ENCODE data around the gene TFAP2C. TPM values are rescaled to one million over a fixed set of nuclear protein-coding genes. Genes with fewer than 3 reads are reported as not detected.

Gene TFAP2C
- total and polyA plus RNA-seq, 7 donors: 0.99 to 5.3 (median 3.5) TPM; not detected in 2

DNA sequence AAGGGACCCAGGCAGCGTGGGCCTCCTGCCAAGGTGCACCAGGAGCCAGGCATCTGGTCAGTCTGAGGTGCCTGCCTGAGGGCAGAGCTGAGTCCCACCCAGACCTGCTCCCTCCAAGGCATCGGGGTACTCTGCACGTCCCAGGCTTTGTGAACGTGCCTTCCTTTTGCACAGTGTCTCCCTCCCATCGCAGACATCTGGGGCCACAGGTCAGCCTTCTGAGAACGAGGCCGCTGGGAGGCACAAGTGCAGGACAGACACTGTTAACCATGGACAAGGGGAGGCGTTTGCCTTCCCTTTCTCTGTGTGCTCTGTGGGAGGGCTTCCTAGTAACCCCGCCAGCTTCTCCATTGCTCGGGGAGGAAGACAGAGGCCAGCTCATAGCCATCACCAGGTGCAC, 47.6 kb downstream of the TFAP2C start:
- Histone ChIP-seq H3K36me3 (no peaks in the 10 kb centered on the region), H3K27ac (no peak overlapping the region), H3K9me3 (no peaks in the 10 kb centered on the region), H3K4me1 (no peaks in the 10 kb centered on the region), H3K27me3 (no peaks in the 10 kb centered on the region), H3K4me3 (no peak overlapping the region)
- no peak for DNase-seq
- intact Hi-C loops (cut with DNase I): no loop called here
- TF ChIP-seq POLR2A (IDR thresholded peaks at IDR 0.05): no peak
- no peak for TF ChIP-seq POLR2AphosphoS5 (IDR thresholded peaks at IDR 0.05)
- TF ChIP-seq, protein P1, sequence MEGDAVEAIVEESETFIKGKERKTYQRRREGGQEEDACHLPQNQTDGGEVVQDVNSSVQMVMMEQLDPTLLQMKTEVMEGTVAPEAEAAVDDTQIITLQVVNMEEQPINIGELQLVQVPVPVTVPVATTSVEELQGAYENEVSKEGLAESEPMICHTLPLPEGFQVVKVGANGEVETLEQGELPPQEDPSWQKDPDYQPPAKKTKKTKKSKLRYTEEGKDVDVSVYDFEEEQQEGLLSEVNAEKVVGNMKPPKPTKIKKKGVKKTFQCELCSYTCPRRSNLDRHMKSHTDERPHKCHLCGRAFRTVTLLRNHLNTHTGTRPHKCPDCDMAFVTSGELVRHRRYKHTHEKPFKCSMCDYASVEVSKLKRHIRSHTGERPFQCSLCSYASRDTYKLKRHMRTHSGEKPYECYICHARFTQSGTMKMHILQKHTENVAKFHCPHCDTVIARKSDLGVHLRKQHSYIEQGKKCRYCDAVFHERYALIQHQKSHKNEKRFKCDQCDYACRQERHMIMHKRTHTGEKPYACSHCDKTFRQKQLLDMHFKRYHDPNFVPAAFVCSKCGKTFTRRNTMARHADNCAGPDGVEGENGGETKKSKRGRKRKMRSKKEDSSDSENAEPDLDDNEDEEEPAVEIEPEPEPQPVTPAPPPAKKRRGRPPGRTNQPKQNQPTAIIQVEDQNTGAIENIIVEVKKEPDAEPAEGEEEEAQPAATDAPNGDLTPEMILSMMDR (IDR thresholded peaks at IDR 0.05): no peak
- no peak for TF ChIP-seq EP300 (IDR thresholded peaks at IDR 0.05)
- WGBS, 2 donors: 61 to 63% methylated on average over 10 of the region's 10 CpGs

DNA sequence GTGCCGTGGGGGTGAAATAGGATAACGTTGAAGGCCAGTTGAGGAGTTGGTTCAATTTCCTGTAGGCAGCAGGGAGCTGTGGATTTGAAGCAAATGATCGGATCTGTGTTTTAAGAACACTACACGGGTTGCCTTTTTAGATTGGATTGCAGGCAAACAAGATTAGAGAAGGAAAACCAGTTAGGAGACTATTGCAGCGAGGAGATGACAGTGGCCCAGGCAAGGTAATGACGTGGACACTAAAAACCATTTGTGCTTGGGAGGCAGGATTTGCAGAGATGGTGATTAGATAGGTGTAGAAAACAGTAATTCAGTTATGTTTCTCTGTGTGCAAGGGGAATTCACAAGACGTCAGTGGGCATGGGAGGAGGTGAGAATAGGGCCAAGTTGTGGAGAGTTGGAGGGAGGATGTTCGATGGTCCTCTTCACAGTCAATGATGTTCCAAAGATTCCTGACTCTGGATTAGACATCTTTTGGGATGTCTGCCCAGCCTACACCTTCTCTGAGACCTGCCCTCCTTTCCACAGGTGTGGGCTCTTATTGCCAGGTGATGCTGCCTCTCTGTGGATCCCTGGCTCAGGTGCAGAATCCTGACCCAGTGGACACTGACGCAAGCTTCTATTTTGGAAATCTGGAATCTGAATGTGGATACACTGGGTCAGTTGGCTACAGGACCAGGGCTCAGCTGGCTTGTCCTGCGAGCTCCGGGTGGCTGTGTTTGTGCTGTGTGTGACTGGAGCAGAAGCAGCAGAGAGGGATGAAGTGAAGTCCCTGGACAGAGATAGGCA, 54.2 kb downstream of the TFAP2C start:
- TF ChIP-seq EP300 (IDR thresholded peaks at IDR 0.05) (no peak), POLR2AphosphoS5 (IDR thresholded peaks at IDR 0.05) (no peak), POLR2A (IDR thresholded peaks at IDR 0.05) (no peak)
- TF ChIP-seq, protein P1 (IDR thresholded peaks at IDR 0.05): no peak
- intact Hi-C loops (cut with DNase I): no loop called here
- no peak for DNase-seq
- Histone ChIP-seq H3K27ac (no peak overlapping the region), H3K4me3 (no peak overlapping the region), H3K4me1 (no peaks in the 10 kb centered on the region), H3K9me3 (no peaks in the 10 kb centered on the region), H3K36me3 (no peaks in the 10 kb centered on the region), H3K27me3 (no peaks in the 10 kb centered on the region)
- 54 to 63% methylated on average over 11 of the region's 11 CpGs for WGBS, 2 donors

DNA sequence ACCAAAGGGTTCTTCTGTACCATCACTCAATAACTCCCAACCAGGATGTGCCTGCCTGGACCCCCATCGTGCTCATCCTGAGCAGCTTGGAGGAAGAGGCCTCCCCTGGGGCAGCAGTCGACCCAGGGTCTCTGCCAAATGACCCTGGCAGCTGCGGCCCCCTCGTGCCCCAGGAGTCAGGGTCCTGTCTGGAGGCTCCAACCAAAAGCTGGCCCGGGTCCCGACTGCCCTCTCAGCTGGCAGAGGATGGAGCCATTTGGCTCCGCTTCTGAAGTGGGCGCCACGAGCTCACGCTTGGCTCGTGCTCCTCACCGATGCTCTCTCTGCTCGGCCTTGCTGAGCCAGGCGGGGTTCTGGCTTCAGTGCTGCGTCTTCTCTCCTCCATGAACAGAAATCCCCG, 56.8 kb downstream of the TFAP2C start:
- Histone ChIP-seq H3K4me3 (no peak overlapping the region), H3K27me3 (no peaks in the 10 kb centered on the region), H3K4me1 (no peaks in the 10 kb centered on the region), H3K27ac (no peak overlapping the region), H3K36me3 (no peaks in the 10 kb centered on the region), H3K9me3 (no peaks in the 10 kb centered on the region)
- 75 to 83% methylated on average over 16 of the region's 16 CpGs for WGBS, 2 donors
- intact Hi-C loops (cut with DNase I): no loop called here
- TF ChIP-seq EP300 (IDR thresholded peaks at IDR 0.05) (no peak), POLR2AphosphoS5 (IDR thresholded peaks at IDR 0.05) (no peak), POLR2A (IDR thresholded peaks at IDR 0.05) (no peak)
- TF ChIP-seq, protein P1 (IDR thresholded peaks at IDR 0.05): no peak
- DNase-seq: no peak

GRCh38 chr20:56687061-56687460, 58.0 kb downstream of the TFAP2C start:
- intact Hi-C loops (cut with DNase I): no loop called here
- TF ChIP-seq EP300 (IDR thresholded peaks at IDR 0.05): no peak
- DNase-seq: no peak
- no peaks in the 10 kb centered on the region for H3K27me3 ChIP-seq
- no peaks in the 10 kb centered on the region for H3K9me3 ChIP-seq
- H3K36me3 ChIP-seq: no peaks in the 10 kb centered on the region
- H3K27ac ChIP-seq: no peak overlapping the region
- 87 to 90% methylated on average over 7 of the region's 7 CpGs for WGBS, 2 donors
- H3K4me1 ChIP-seq: no peaks in the 10 kb centered on the region
- H3K4me3 ChIP-seq: no peak overlapping the region

DNA sequence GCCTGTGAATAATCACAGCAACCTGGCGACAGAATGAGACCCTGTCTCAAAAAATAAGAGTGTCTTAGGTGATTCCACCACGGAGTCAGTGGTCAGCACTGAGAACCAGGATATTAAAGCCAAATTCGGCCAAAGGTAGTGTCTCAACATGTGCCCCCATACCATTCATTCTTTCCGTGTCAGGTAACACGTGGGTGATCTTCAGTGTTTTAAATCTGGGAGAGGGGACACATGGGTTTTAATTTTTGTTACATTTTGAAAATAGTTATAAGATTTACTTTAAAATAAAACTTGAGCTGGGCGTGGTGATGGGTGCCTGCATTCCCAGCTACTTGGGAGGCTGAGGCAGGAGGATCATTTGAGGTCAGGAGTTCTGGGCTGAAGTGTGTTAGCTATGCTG, 59.0 kb downstream of the TFAP2C start:
- Histone ChIP-seq H3K36me3 (no peaks in the 10 kb centered on the region), H3K9me3 (no peaks in the 10 kb centered on the region), H3K4me3 (no peak overlapping the region), H3K27me3 (no peaks in the 10 kb centered on the region), H3K27ac (no peak overlapping the region), H3K4me1 (no peaks in the 10 kb centered on the region)
- intact Hi-C loops (cut with DNase I): no loop called here
- WGBS, 2 donors: 87 to 88% methylated on average over 6 of the region's 6 CpGs
- DNase-seq: no peak
- no peak for TF ChIP-seq POLR2A (IDR thresholded peaks at IDR 0.05)

Small RNA genes within 50 kb of the gene (small RNA-seq; reads per million reads assigned to genes)
- gene RN7SL170P: 0 reads per million in 3 donors
- 0 reads per million in 3 donors for gene RNU6-1146P

Other genes with a start within 250 kb of the TFAP2C start
- gene AURKA, start 237.1 kb upstream of the TFAP2C start, total RNA-seq: 1 to 10 TPM; 1.2 to 3.0 (median 1.7) TPM
- gene AURKA, start 237.1 kb upstream of the TFAP2C start, polyA plus RNA-seq: 10 to 100 TPM in 2 of 3 donors, 1 to 10 TPM in 1; 4.8 to 25.1 (median 22.2) TPM
- gene CSTF1, start 236.7 kb upstream of the TFAP2C start, total RNA-seq: 10 to 100 TPM; 14.9 to 24.6 (median 19.5) TPM
- 10 to 100 TPM in 1 of 3 donors, 1 to 10 TPM in 2; 7.2 to 14.4 (median 8.8) TPM for gene CSTF1, start 236.7 kb upstream of the TFAP2C start, polyA plus RNA-seq
- gene CASS4, start 217.0 kb upstream of the TFAP2C start, total RNA-seq: 1 to 10 TPM; 1.2 to 2.9 (median 1.7) TPM
- 1 to 10 TPM in 1 of 3 donors, under 1 TPM in 2; 0.46 to 2.7 (median 0.60) TPM for gene CASS4, start 217.0 kb upstream of the TFAP2C start, polyA plus RNA-seq
- gene RTF2, start 160.7 kb upstream of the TFAP2C start, total RNA-seq: 10 to 100 TPM; 47.6 to 62.4 (median 57.1) TPM
- 10 to 100 TPM; 71.5 to 84.6 (median 75.4) TPM for gene RTF2, start 160.7 kb upstream of the TFAP2C start, polyA plus RNA-seq
- 1 to 10 TPM in 1 of 4 donors, not detected in 3; 1.4 TPM for gene FAM209A, start 104.6 kb upstream of the TFAP2C start, total RNA-seq
- gene FAM209A, start 104.6 kb upstream of the TFAP2C start, polyA plus RNA-seq: under 1 TPM in 1 of 3 donors, not detected in 2; 0.45 TPM
- not detected for gene FAM209B, start 96.1 kb upstream of the TFAP2C start, total RNA-seq
- under 1 TPM in 1 of 3 donors, not detected in 2; 0.44 TPM for gene FAM209B, start 96.1 kb upstream of the TFAP2C start, polyA plus RNA-seq